Femur (tissue), 1 donor: ENCODE results near the gene KRT222.

Source experiments
- DNase-seq: peaks from one replicate; pipeline ENCODE4 v3.0.0-alpha.2; 2017

Gene KRT222

DNA sequence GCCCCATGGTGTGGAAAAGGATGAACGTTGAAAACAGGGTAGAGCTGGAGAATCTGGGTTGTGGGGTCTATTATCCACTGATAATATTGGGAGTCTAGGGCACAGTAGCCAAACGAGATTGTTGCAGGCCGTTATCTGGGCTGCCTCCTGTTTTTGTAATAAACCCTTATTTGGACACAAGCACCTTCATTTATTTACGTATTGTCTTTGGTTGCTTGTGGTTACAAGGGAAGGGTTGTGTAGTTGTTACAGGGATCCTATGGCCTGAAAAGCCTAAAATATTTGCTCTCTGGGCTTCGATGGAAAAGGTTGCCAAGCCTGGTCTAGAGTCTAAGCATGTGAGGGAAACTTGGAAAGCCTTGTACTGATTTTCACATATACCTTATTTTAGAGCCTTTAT lies 13.0 kb downstream of the KRT222 start:
- DNase-seq = no peak

DNA sequence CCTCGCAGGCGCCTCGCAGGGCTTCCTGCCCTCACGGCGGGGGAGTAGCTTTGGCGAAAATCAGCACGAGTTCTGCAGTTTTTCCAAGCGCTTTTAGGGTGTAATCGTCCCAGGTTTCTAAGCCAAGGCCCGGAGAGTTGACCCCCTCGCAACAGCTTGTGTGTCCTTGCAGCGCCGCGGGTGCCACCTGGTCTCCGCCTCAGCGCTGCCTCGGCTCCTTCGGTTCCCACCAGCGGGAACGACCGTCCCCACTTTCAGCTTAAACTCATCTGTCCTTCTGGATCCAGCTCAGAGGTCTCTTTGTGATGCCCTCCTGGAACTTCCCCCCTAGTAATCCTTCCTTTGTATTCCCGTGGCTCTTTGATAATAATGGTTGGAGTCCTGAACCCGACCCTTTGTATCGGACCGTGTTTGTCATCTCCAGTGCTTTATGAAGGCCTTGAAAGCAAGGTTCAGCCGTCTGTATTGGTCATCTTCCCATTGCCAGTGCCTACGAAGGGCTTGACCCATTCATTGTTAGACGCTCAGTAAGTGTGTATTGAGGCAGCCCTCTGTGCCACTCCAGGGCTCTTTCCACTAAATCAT lies 16.5 kb downstream of the KRT222 start:
- no peak for DNase-seq

GRCh38 chr17:40647624-40648383 lies 17.2 kb downstream of the KRT222 start, which contains the start of gene SMARCE1:
TSS of gene SMARCE1 (minus strand) at chr17:40647818. CDS start at chr17:40645802, 2,016 bp downstream.
- DNase-seq = peak; percentile 83

GRCh38 chr17:40646791-40647623 lies 18.0 kb downstream of the KRT222 start:
- no peak for DNase-seq

GRCh38 chr17:40645943-40646342 lies 19.0 kb downstream of the KRT222 start:
- no peak for DNase-seq

DNA sequence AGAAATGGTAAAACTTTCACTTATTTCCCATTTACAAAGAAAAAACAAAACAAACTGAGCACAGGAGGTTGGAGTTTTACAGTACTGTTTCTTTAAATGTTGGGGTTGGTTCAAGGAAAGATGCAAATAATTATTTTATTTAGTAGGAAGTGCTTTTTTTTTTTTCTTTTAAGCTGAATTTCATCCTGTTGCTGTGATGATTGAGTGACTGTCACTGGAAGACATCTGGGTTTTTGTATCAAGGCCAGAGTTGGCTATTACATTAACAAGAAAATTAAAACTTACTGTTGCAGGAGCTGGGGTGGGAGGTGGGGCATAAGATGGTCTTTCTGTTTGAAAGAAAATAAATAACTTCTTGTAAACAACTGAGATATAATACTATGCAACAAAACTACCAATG lies 19.7 kb downstream of the KRT222 start:
- no peak for DNase-seq

- DNase-seq = no peak
These were observed 27.0 kb downstream of the KRT222 start for GRCh38 chr17:40637931-40638330.

DNA sequence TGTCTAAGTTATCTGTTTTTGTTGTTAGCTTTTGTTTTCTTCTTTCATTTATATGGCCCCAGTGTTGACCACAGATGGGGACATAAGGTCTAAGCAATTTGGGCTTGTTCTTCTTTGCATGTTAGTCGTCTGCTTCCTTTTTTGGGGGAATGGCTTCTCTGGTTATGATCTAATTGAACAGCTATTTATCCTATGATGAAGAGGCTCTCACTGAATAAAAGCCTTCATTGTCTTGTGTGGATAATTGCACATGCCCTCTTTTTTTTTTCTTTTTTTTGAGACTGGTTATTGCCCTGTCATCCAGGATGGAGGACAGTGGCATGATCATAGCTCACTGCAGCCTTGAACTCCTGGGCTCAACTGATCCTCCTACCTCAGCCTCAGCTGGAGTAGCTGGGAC lies 31.1 kb downstream of the KRT222 start:
- DNase-seq = no peak

DNA sequence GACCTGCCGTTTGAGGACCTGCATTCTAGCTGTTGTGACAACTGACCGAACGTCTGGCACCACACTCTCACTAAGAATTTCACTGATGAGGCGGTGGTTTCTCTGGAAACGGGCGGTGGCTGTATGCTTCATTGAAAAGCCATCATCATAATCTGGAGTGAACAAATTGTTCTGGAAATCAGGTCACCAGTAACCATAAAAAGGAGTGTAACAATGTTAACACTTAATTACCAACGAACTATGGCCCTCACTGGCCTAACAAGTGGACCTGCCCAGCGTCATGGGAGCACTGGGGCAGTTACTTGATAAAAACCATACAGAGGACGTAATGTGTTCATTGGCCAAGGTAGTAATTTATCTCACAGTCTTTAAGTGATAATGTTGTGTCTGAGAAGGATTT lies 32.8 kb downstream of the KRT222 start:
- no peak for DNase-seq

DNA sequence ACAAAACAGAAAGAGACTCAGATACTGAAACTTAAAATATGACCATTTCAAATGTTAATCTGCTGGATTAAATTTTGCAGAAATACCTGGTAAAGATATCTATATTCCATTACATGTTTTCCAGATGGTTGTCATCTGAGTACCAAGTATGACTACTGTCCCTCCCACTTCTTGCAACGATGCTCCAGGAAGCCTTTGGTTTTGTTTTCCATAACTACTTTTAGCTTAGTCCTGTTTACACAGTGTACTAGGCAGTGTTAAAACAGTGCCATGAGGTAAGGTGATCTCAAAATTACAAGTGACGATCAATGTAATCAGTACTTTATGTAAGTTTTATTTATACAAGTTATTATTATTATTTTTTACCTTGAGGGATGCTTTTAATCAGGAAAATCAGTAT lies 35.1 kb downstream of the KRT222 start:
- no peak for DNase-seq

GRCh38 chr17:40625311-40625710 lies 39.7 kb downstream of the KRT222 start:
- no peak for DNase-seq

DNA sequence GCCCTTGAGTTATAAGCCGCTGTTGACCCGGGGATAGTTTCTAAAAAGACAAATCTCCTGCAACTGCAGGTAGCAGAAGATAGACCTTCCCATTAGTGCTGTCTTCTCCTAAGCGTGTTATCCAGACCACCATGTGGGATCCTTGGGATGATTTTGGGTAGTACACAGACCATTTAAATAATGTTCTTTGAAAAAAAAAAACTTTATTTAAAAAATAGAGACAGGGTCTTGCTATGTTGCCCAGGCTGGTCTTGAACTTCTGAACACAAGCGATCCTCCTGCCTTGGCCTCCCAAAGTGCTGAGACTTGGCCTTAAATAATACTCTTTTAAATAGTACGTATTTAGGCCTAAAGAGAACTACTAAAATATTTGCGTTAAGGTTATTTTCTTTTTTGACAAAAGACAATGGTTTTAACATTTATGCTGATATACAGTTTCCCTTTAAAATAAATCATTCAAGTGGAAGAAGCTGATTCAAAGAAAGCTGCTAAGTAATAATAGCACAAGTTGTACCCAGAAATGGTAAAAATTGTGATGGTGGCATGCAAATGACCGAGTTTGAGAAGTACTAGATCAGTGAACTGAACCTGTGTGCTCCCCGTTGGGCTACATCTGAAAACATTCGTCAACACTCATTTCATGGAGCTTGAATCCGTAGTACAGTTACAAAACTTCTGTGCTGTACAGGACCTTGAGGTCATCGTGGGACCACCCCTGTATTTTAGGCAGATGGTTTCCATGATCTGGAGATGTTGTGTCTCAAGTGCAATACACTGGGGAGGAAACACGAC lies 41.4 kb downstream of the KRT222 start:
- DNase-seq = no peak

GRCh38 chr17:40622509-40622928 lies 42.5 kb downstream of the KRT222 start:
- no peak for DNase-seq

DNA sequence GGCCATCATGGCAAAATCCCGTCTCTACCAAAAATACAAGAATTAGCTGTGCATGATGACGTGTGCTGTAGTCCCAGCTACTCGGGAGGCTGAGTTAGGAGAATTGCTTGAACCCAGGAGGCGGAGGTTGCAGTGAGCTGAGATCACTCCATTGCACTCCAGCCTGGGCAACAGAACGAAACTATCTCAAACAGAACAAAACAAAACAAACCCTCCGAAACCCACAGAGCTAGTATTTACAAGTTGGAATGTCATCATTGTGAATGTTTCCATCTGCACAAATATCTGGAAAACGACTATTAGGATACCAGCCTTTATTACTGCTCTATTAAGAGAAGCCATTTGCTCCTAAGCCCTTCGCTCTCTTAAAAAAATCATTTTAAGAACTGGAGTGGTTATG lies 43.4 kb downstream of the KRT222 start:
- no peak for DNase-seq

DNA sequence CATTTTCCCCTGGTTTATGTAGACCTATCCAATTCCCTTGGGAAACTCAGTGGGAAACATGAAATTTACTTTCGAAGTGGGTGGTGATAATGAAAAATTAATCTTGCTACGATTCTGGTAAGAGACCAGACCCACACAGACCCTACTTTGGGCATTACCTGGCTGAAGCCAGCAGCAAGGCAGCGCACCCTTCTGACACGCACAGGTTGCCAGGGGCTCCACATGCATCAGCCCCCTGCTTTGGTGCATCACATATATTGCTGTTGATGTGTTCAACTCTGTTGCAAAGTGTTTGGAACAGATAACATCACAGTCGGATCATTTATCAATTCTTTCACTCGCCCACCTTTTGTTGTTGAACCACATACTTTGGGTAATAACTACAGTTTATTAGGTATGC lies 44.0 kb downstream of the KRT222 start:
- DNase-seq = no peak

DNA sequence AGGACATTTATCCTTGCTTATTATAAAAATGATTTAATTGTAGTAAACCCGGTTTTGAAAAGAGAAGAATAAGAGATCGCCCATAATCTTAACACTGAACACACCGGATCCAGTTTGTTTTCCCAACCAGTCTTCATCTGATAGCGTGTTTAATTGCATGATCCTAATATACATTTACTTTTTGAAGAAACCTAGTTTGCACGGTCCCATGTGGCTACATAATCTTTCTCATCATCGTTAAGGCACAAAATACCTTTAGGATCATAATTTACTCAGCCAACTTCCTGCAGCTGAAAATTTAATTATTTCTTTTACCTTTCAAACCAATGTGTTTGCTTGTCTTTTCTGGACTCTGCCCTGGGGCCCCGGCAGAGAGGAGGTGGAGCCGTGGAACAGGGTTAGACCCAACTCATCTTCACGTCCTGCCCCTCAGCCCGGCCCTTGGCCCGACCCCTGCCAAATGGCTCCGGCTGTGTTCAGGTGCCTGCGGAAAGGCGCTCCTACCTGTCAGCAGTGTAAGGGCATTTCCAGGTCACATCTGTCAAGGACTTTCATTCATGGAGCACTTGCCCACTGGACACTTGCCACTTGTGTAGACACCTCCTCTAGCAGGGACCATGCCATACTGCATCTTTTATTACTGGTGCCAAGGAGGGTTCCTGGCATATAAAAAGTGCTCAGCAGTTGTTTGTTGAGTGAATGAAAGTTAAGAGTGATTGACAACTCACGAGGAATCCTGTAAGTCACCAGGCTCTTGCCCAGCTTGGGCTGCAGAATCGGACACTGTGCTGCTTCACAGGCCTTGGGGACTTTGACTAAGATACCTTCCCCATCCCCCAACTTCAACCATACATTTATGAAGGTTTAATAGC lies 46.0 kb downstream of the KRT222 start:
- DNase-seq = no peak

DNA sequence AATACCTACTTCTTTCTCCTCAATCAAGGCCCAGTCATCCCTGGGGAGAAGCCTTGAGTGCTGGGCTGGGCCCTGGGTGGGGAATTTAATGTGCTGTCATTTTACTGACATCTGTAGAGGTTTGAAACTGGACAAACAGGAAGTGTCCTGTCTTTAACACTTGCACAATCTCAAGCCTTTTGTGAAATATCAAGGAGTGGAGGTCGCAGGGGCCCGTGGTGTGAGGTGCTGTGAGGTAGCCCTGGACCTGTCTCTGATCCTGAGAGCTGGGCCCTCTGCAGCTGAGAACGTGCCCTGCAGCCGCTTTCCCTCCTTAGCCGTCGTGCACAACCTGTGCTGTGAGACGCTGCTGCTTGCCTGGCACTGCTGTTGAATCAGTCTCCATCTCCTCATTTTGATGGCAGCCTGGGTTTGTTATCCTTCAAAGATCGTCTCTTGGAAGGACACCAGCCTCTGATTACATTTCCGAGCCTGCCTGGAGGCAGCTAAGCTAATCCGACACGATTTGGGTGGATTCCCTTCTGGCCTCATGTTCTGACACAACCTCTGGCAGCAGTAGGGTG lies 47.2 kb downstream of the KRT222 start:
- DNase-seq = no peak

- no peak for DNase-seq
These were observed 48.4 kb downstream of the KRT222 start for GRCh38 chr17:40616592-40616991.

DNA sequence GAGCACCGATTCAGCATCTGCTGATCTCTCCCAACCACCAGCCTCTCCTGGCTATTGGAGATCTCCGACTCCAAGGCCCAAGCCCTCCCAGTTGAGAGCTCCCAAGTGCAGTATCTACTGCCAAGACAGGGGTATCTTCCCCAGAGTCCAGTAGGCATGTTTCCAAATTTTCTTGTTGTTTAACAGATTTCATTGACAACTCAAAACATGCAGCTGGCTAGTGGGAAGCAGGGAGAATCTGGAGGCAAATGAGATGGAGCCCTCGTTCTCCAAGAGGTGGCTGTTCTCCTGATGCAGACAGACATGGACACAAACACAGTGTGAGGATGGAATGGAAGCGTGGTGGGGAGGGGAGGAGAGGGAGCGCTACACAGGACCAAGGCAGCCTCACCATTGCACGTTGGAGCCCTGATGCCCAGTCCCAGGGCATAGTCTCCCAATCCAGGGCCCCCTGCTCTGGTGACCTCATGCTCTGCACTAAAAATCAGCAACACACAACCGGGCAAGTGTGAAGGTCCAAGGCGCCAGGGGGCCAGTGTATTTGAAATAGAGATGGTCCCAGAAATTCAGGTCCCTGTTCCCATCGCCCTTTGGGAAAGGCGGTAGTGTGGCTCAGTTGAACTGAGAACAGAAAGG lies 49.0 kb downstream of the KRT222 start:
- no peak for DNase-seq

- DNase-seq = peak; percentile 52
These were observed 49.7 kb downstream of the KRT222 start for GRCh38 chr17:40615068-40615840.
